Natural killer cell (primary cell): ENCODE results near the gene ATP2C2. TPM values are rescaled to one million over a fixed set of nuclear protein-coding genes. Genes with fewer than 3 reads are reported as not detected.

ENCODE experiments used
- ATAC-seq, 3 donors: fragments of 150-1000 bp in 2 of 3; fragments of 200-7000 bp in 1 of 3; cut with Tn5 transposase; 1 replicate in 1 of 3; 2 replicates in 2 of 3; pipeline ENCODE4 v1.10.0; 2021; ENCODE audit warnings: mild to moderate bottlenecking in 2 of 3, moderate library complexity in 2 of 3
- DNase-seq, 2 donors: peaks; one replicate each; pipeline versions ENCODE4 v3.0.0 to v3.0.0-alpha.2; 2013 to 2021; ENCODE audit warnings: mixed read lengths in 1 of 2
- H3K27ac ChIP-seq: one replicate; pipeline ENCODE4 v1.5.1; 2013; ENCODE audit warnings: mild to moderate bottlenecking, low read length
- H3K27me3 ChIP-seq: one replicate; pipeline ENCODE4 v1.6.1; 2013; ENCODE audit warnings: low read length; ENCODE audit not compliant: control insufficient read depth, insufficient read depth
- H3K36me3 ChIP-seq: one replicate; pipeline ENCODE4 v1.6.1; 2013; ENCODE audit warnings: low read length; ENCODE audit not compliant: control insufficient read depth, insufficient read depth
- H3K4me1 ChIP-seq: one replicate; pipeline ENCODE4 v1.6.1; 2013; ENCODE audit warnings: low read length; ENCODE audit not compliant: control insufficient read depth, insufficient read depth
- H3K4me3 ChIP-seq: one replicate; pipeline ENCODE4 v1.5.1; 2013; ENCODE audit warnings: low read length
- H3K9me3 ChIP-seq: one replicate; pipeline ENCODE4 v1.6.1; 2013; ENCODE audit warnings: low read length; ENCODE audit not compliant: control insufficient read depth, insufficient read depth
- H3K27ac Mint-ChIP-seq, 2 donors: one replicate each; pipeline ENCODE4 v1.8.0; 2022; ENCODE audit warnings: mild to moderate bottlenecking in 2 of 2, mixed read lengths in 2 of 2, moderate library complexity in 1 of 2
- H3K27me3 Mint-ChIP-seq, 2 donors: one replicate each; pipeline ENCODE4 v1.8.0; 2022; ENCODE audit warnings: low read depth in 2 of 2, mixed read lengths in 2 of 2
- H3K36me3 Mint-ChIP-seq: one replicate; pipeline ENCODE4 v1.8.0; 2022; ENCODE audit warnings: mixed read lengths
- H3K4me1 Mint-ChIP-seq, 2 donors: one replicate each; pipeline ENCODE4 v1.8.0; 2022; ENCODE audit warnings: mixed read lengths in 2 of 2
- H3K4me3 Mint-ChIP-seq: one replicate; pipeline ENCODE4 v1.8.0; 2022; ENCODE audit warnings: mild to moderate bottlenecking, moderate library complexity, mixed read lengths
- H3K9me3 Mint-ChIP-seq, 2 donors: one replicate each; pipeline ENCODE4 v1.8.0; 2022; ENCODE audit warnings: mixed read lengths in 2 of 2
- CTCF ChIP-seq: fragments of 200-600 bp; IDR thresholded peaks from one replicate; pipeline ENCODE4 v1.8.0; 2022; ENCODE audit warnings: antibody characterized with exemption
- WGBS: methylation state at CpG from one replicate; pipeline ENCODE4 v1.1.7; 2013; ENCODE audit warnings: missing lambda C conversion rate; ENCODE audit not compliant: insufficient coverage; 5-methylcytosine and 5-hydroxymethylcytosine counted together
- intact Hi-C: fragments of 100-400 bp; cut with micrococcal nuclease; formaldehyde crosslinking; loops from one replicate; pipeline ENCODE4 v1.14.2; 2022
- total RNA-seq, 4 donors: library from RNA; stranded (reverse); fragments of 120-200 nt in 1 of 4; gene quantifications; one replicate each; pipeline versions ENCODE4 v1.2.3 to v1.2.4, GENCODE V29; 2013 to 2022

The ATP2C2 gene
- total RNA-seq, 3 donors from 2014 or later (not counting 1 experiment from before 2014, with no cell fraction given) = not detected

- H3K36me3 Mint-ChIP-seq = no peaks in the 10 kb centered on the region
- intact Hi-C loops = no loop called here
- Histone ChIP-seq H3K36me3 (no peaks in the 10 kb centered on the region), H3K9me3 (peaks cover 12% of the 10 kb centered on the region), H3K27ac (no peak overlapping the region), H3K27me3 (no peaks in the 10 kb centered on the region), H3K4me3 (no peak overlapping the region), H3K4me1 (no peaks in the 10 kb centered on the region)
- ATAC-seq = no peak
- DNase-seq = no peak
- H3K27ac Mint-ChIP-seq = no peak overlapping the region
- peaks cover 0 to 3% of the 10 kb centered on the region in 2 donors for H3K9me3 Mint-ChIP-seq
- no peak for TF ChIP-seq CTCF
- WGBS = 73% methylated on average over 3 of the region's 4 CpGs
- H3K4me1 Mint-ChIP-seq = no peaks in the 10 kb centered on the region
- no peak overlapping the region for H3K4me3 Mint-ChIP-seq
- no peaks in the 10 kb centered on the region for H3K27me3 Mint-ChIP-seq
Measured at GRCh38 chr16:84321932-84322331, 46.4 kb upstream of the ATP2C2 start.

- H3K9me3 Mint-ChIP-seq = peaks cover 0 to 3% of the 10 kb centered on the region in 2 donors
- intact Hi-C loops = no loop called here
- no peaks in the 10 kb centered on the region for H3K4me1 Mint-ChIP-seq
- ATAC-seq (no peak), DNase-seq (no peak)
- no peaks in the 10 kb centered on the region for H3K4me1 ChIP-seq
- no peaks in the 10 kb centered on the region for H3K27me3 Mint-ChIP-seq
- no peaks in the 10 kb centered on the region for H3K27me3 ChIP-seq
- H3K9me3 ChIP-seq = peaks cover 11% of the 10 kb centered on the region
- 84% methylated on average over 4 of the region's 4 CpGs for WGBS
- H3K27ac ChIP-seq = no peak overlapping the region
- no peak for TF ChIP-seq CTCF
- H3K27ac Mint-ChIP-seq = no peak overlapping the region
- no peaks in the 10 kb centered on the region for H3K36me3 ChIP-seq
- no peak overlapping the region for H3K4me3 ChIP-seq
- no peak overlapping the region for H3K4me3 Mint-ChIP-seq
- H3K36me3 Mint-ChIP-seq = no peaks in the 10 kb centered on the region
Measured at GRCh38 chr16:84322749-84323148, 45.6 kb upstream of the ATP2C2 start.

GRCh38 chr16:84323606-84324005, 44.7 kb upstream of the ATP2C2 start:
- peaks cover 0 to 3% of the 10 kb centered on the region in 2 donors for H3K9me3 Mint-ChIP-seq
- no peak for DNase-seq
- intact Hi-C loops = no loop called here
- H3K4me3 Mint-ChIP-seq = no peak overlapping the region
- no peaks in the 10 kb centered on the region for H3K27me3 Mint-ChIP-seq
- WGBS = 89% methylated on average over 7 of the region's 7 CpGs
- no peak overlapping the region for H3K27ac Mint-ChIP-seq
- no peaks in the 10 kb centered on the region for H3K4me1 Mint-ChIP-seq
- Histone ChIP-seq H3K4me1 (no peaks in the 10 kb centered on the region), H3K36me3 (no peaks in the 10 kb centered on the region), H3K4me3 (no peak overlapping the region), H3K9me3 (peaks cover 2% of the 10 kb centered on the region), H3K27me3 (no peaks in the 10 kb centered on the region), H3K27ac (no peak overlapping the region)
- no peak for ATAC-seq
- H3K36me3 Mint-ChIP-seq = no peaks in the 10 kb centered on the region
- TF ChIP-seq CTCF = no peak
